Spinal cord (tissue), 10 donors: ENCODE data around the gene DLG2. TPM values are rescaled to one million over a fixed set of nuclear protein-coding genes. Genes with fewer than 3 reads are reported as not detected.
A peak's percentile ranks its signal among the peaks of the same experiment; 100 is the strongest.
"Not testable (repeated sequence)": the region's sequence is repeated elsewhere in the genome, so short reads cannot be mapped to it uniquely, and the experiment has no call there.

Experiments
- DNase-seq, 6 donors: peaks; one replicate each; pipeline versions ENCODE4 v3.0.0 to v3.0.0-alpha.2; 2013 to 2015; ENCODE audit warnings: low spot score in 6 of 6, low read depth in 4 of 6
- H3K27ac ChIP-seq: one replicate; pipeline ENCODE4 v1.5.1; 2013; ENCODE audit warnings: low read depth, low read length, control low read depth
- H3K27me3 ChIP-seq: one replicate; pipeline ENCODE4 v1.6.1; 2013; ENCODE audit warnings: low read length; ENCODE audit not compliant: control insufficient read depth, insufficient read depth
- H3K36me3 ChIP-seq: one replicate; pipeline ENCODE4 v1.6.1; 2013; ENCODE audit warnings: low read length; ENCODE audit not compliant: control insufficient read depth, insufficient read depth
- H3K4me1 ChIP-seq: one replicate; pipeline ENCODE4 v1.6.1; 2013; ENCODE audit warnings: low read length; ENCODE audit not compliant: control insufficient read depth, insufficient read depth
- H3K4me3 ChIP-seq: one replicate; pipeline ENCODE4 v1.5.1; 2013; ENCODE audit warnings: low read depth, low read length, control low read depth
- H3K9me3 ChIP-seq: one replicate; pipeline ENCODE4 v1.6.1; 2013; ENCODE audit warnings: low read length; ENCODE audit not compliant: control insufficient read depth, insufficient read depth
- WGBS: methylation state at CpG from one replicate; pipeline ENCODE4 v1.1.5; 2013; ENCODE audit warnings: missing lambda C conversion rate; ENCODE audit not compliant: insufficient coverage; 5-methylcytosine and 5-hydroxymethylcytosine counted together
- polyA plus RNA-seq, 2 donors: library from polyadenylated mRNA; unstranded; fragments of 120-200 nt; gene quantifications; one replicate each; pipeline ENCODE4 v1.2.1, GENCODE V29; 2013; ENCODE audit not compliant: insufficient read length in 2 of 2
- total RNA-seq, 2 donors: library from RNA; depleted of rRNA in 1 of 2; stranded (reverse); fragments of 120-200 nt in 1 of 2; fragments of >200 nt in 1 of 2; gene quantifications; one replicate each; pipeline versions ENCODE4 v1.2.3 to v1.2.4, GENCODE V29; 2013 to 2014
- donor health status: healthy.

DLG2 gene
- total and polyA plus RNA-seq, 4 donors = 37.7 to 111 (median 49.0) TPM

GRCh38 chr11:85238906-85239305 lies 388.2 kb downstream of the DLG2 start:
- no peak for DNase-seq
- H3K27ac ChIP-seq = no peak overlapping the region
- no CpG with 5 or more reads among the region's 1 CpG for WGBS
- H3K27me3 ChIP-seq = no peaks in the 10 kb centered on the region
- no peaks in the 10 kb centered on the region for H3K36me3 ChIP-seq
- H3K4me3 ChIP-seq = no peak overlapping the region
- no peaks in the 10 kb centered on the region for H3K4me1 ChIP-seq
- peaks cover 2% of the 10 kb centered on the region for H3K9me3 ChIP-seq

- DNase-seq, H3K36me3 ChIP-seq, H3K4me3 ChIP-seq, H3K9me3 ChIP-seq, H3K27ac ChIP-seq, H3K4me1 ChIP-seq, H3K27me3 ChIP-seq: not testable (repeated sequence)
- no CpG with 5 or more reads among the region's 2 CpGs for WGBS
These were observed 389.1 kb downstream of the DLG2 start for GRCh38 chr11:85238038-85238437.

- 75% methylated on average over 1 of the region's 2 CpGs for WGBS
These were observed 390.9 kb downstream of the DLG2 start for GRCh38 chr11:85236211-85236610.

GRCh38 chr11:85232559-85232958 lies 394.6 kb downstream of the DLG2 start:
- Histone ChIP-seq H3K36me3 (no peaks in the 10 kb centered on the region), H3K27ac (no peak overlapping the region), H3K4me3 (no peak overlapping the region), H3K4me1 (no peaks in the 10 kb centered on the region), H3K9me3 (no peaks in the 10 kb centered on the region), H3K27me3 (no peaks in the 10 kb centered on the region)
- DNase-seq = no peak
- no CpG with 5 or more reads among the region's 2 CpGs for WGBS

More at GRCh38 chr11:85236211-85236610, 390.9 kb downstream of the DLG2 start:
- Histone ChIP-seq H3K4me3 (no peak overlapping the region), H3K36me3 (no peaks in the 10 kb centered on the region), H3K27me3 (no peaks in the 10 kb centered on the region), H3K9me3 (peaks cover 2% of the 10 kb centered on the region), H3K27ac (no peak overlapping the region), H3K4me1 (no peaks in the 10 kb centered on the region)
- no peak for DNase-seq

GRCh38 chr11:85231588-85231987 lies 395.6 kb downstream of the DLG2 start:
- no peak overlapping the region for H3K27ac ChIP-seq
- H3K27me3 ChIP-seq = no peaks in the 10 kb centered on the region
- 83% methylated on average over 3 of the region's 4 CpGs for WGBS
- no peak overlapping the region for H3K4me3 ChIP-seq
- H3K9me3 ChIP-seq = no peaks in the 10 kb centered on the region
- H3K36me3 ChIP-seq = no peaks in the 10 kb centered on the region
- no peak for DNase-seq
- no peaks in the 10 kb centered on the region for H3K4me1 ChIP-seq

GRCh38 chr11:85229723-85230122 lies 397.4 kb downstream of the DLG2 start:
- not testable (repeated sequence) for H3K9me3 ChIP-seq, H3K4me1 ChIP-seq, H3K4me3 ChIP-seq, H3K27ac ChIP-seq, H3K27me3 ChIP-seq, DNase-seq, H3K36me3 ChIP-seq
- no CpG with 5 or more reads among the region's 1 CpG for WGBS

GRCh38 chr11:85196968-85197367 lies 430.2 kb downstream of the DLG2 start:
- Histone ChIP-seq H3K9me3 (peaks cover 2% of the 10 kb centered on the region), H3K27ac (no peak overlapping the region), H3K4me3 (no peak overlapping the region), H3K27me3 (no peaks in the 10 kb centered on the region), H3K36me3 (no peaks in the 10 kb centered on the region), H3K4me1 (no peaks in the 10 kb centered on the region)
- DNase-seq = no peak
- WGBS = no CpG with 5 or more reads among the region's 2 CpGs

GRCh38 chr11:85195934-85196333 lies 431.2 kb downstream of the DLG2 start:
- Histone ChIP-seq H3K9me3 (no peaks in the 10 kb centered on the region), H3K36me3 (no peaks in the 10 kb centered on the region), H3K27me3 (no peaks in the 10 kb centered on the region), H3K4me3 (no peak overlapping the region), H3K4me1 (no peaks in the 10 kb centered on the region), H3K27ac (no peak overlapping the region)
- no CpG with 5 or more reads among the region's 3 CpGs for WGBS
- DNase-seq = no peak

- Histone ChIP-seq H3K27me3 (no peaks in the 10 kb centered on the region), H3K9me3 (no peaks in the 10 kb centered on the region), H3K4me1 (no peaks in the 10 kb centered on the region), H3K4me3 (no peak overlapping the region), H3K36me3 (no peaks in the 10 kb centered on the region), H3K27ac (no peak overlapping the region)
- WGBS = no CpG with 5 or more reads among the region's 1 CpG
- no peak for DNase-seq
These were observed 439.2 kb downstream of the DLG2 start for GRCh38 chr11:85187992-85188391.

GRCh38 chr11:85184721-85185120 lies 442.4 kb downstream of the DLG2 start:
- no peaks in the 10 kb centered on the region for H3K9me3 ChIP-seq
- no peak overlapping the region for H3K4me3 ChIP-seq
- H3K27ac ChIP-seq = no peak overlapping the region
- no peaks in the 10 kb centered on the region for H3K4me1 ChIP-seq
- H3K36me3 ChIP-seq = no peaks in the 10 kb centered on the region
- H3K27me3 ChIP-seq = no peaks in the 10 kb centered on the region
- WGBS = no CpG with 5 or more reads among the region's 1 CpG
- DNase-seq = peak in 2 of 6 donors; percentile 32 to 66
